HepG2 (cell line): ENCODE measurements around the gene NXPH4. TPM values are rescaled to one million over a fixed set of nuclear protein-coding genes. Genes with fewer than 3 reads are reported as not detected.

Source experiments
- HNF1A ChIP-seq, 2 experiments: sonication (generic) in 1 of 2; formaldehyde crosslinking in 1 of 2; IDR thresholded peaks; 2 replicates each; pipeline versions ENCODE4 v1.4.0 to v1.6.1; 2016 to 2020; ENCODE audit warnings: borderline replicate concordance in 1 of 2, low read depth in 1 of 2, mild to moderate bottlenecking in 1 of 2, missing genetic modification reagents in 1 of 2
- PATZ1 ChIP-seq: sonication (generic); formaldehyde crosslinking; IDR thresholded peaks from 2 replicates; pipeline ENCODE4 v1.4.0; 2020; ENCODE audit warnings: missing genetic modification reagents
- SALL1 ChIP-seq: sonication (generic); formaldehyde crosslinking; IDR thresholded peaks from 2 replicates; pipeline ENCODE4 v1.8.0; 2022; ENCODE audit warnings: mild to moderate bottlenecking, missing genetic modification reagents
- ZBTB40 ChIP-seq, 2 experiments: fragments of 450-650 bp in 1 of 2; sonication (generic) in 1 of 2; formaldehyde crosslinking in 1 of 2; IDR thresholded peaks; 2 replicates each; pipeline versions ENCODE4 v1.6.1 to v1.8.0; 2016 to 2022; ENCODE audit warnings: antibody characterized with exemption in 1 of 2, mild to moderate bottlenecking in 1 of 2, missing genetic modification reagents in 1 of 2
- ZNF292 ChIP-seq: sonication (generic); formaldehyde crosslinking; IDR thresholded peaks from 2 replicates; pipeline ENCODE4 v1.8.1; 2022; ENCODE audit warnings: mild to moderate bottlenecking, low read depth, missing genetic modification reagents, borderline replicate concordance
- ZNF329 ChIP-seq: sonication (generic); formaldehyde crosslinking; IDR thresholded peaks from 2 replicates; pipeline ENCODE4 v1.9.0; 2021; ENCODE audit warnings: low read depth, mild to moderate bottlenecking, missing genetic modification reagents
- ZNF362 ChIP-seq: sonication (generic); formaldehyde crosslinking; IDR thresholded peaks from 2 replicates; pipeline ENCODE4 v1.4.0; 2020; ENCODE audit warnings: missing genetic modification reagents, mild to moderate bottlenecking, borderline replicate concordance
- polyA plus RNA-seq, 8 experiments: library from polyadenylated mRNA; depleted of rRNA in 3 of 8; stranded (reverse) in 7 of 8; unstranded in 1 of 8; fragments of >200 nt; fragmentation: Illumina TruSeq in 4 of 8; extraction: Trizol in 4 of 8; gene quantifications; 2 replicates each; pipeline versions ENCODE4 v1.2.1 to v1.2.3, GENCODE V29; 2011 to 2016; ENCODE audit warnings: low read depth in 4 of 8, missing spikeins in 1 of 8, mixed read lengths in 1 of 8; ENCODE audit not compliant: insufficient read depth in 1 of 8
- total RNA-seq, 5 experiments: library from RNA; depleted of rRNA; stranded (reverse); fragments of >200 nt; fragmentation: Illumina TruSeq; extraction: Trizol; gene quantifications; 2 replicates each; pipeline ENCODE4 v1.2.3, GENCODE V29; 2016; ENCODE audit warnings: low read depth in 1 of 5

NXPH4 gene
- total and polyA plus RNA-seq, 2 of the 13 experiments (the other 11 are each of a cell fraction or from before 2014, with no cell fraction given) = 0.13 TPM; not detected in 1

GRCh38 chr12:57213058-57213715 lies 3.4 kb upstream of the NXPH4 start (continued):
- TF ChIP-seq ZBTB40 (IDR thresholded peaks at IDR 0.05) (peak; percentile 51; the same call in 1 of the 2 replicates), ZBTB40 (CRISPR knock-in tag; IDR thresholded peaks at IDR 0.05) (no peak), ZNF362 (CRISPR knock-in tag) (0 out of 2 replicates have a peak, but pooled peaks have one; percentile 45), ZNF292 (no peak), SALL1 (CRISPR knock-in tag) (0 out of 2 replicates have a peak, but pooled peaks have one; percentile 21), PATZ1 (CRISPR knock-in tag) (0 out of 2 replicates have a peak, but pooled peaks have one; percentile 25), ZNF329 (CRISPR knock-in tag) (no peak), HNF1A (IDR thresholded peaks at IDR 0.05; ENCODE audit: low read depth) (no peak), HNF1A (CRISPR knock-in tag; IDR thresholded peaks at IDR 0.05; ENCODE audit: borderline replicate concordance) (no peak)
